GM20431 (cell line): Measurements from ENCODE around the gene KCNAB1.
"Not testable (repeated sequence)": the region's sequence is repeated elsewhere in the genome, so short reads cannot be mapped to it uniquely, and the experiment has no call there.

Source experiments
- in situ Hi-C: fragments of 300-500 bp; cut with MseI, MboI; formaldehyde crosslinking; loops from one replicate; pipeline ENCODE4 v1.15.0; 2020; ENCODE audit warnings: low sequenced_read_pairs; ENCODE audit not compliant: unreplicated experiment

KCNAB1 gene

DNA sequence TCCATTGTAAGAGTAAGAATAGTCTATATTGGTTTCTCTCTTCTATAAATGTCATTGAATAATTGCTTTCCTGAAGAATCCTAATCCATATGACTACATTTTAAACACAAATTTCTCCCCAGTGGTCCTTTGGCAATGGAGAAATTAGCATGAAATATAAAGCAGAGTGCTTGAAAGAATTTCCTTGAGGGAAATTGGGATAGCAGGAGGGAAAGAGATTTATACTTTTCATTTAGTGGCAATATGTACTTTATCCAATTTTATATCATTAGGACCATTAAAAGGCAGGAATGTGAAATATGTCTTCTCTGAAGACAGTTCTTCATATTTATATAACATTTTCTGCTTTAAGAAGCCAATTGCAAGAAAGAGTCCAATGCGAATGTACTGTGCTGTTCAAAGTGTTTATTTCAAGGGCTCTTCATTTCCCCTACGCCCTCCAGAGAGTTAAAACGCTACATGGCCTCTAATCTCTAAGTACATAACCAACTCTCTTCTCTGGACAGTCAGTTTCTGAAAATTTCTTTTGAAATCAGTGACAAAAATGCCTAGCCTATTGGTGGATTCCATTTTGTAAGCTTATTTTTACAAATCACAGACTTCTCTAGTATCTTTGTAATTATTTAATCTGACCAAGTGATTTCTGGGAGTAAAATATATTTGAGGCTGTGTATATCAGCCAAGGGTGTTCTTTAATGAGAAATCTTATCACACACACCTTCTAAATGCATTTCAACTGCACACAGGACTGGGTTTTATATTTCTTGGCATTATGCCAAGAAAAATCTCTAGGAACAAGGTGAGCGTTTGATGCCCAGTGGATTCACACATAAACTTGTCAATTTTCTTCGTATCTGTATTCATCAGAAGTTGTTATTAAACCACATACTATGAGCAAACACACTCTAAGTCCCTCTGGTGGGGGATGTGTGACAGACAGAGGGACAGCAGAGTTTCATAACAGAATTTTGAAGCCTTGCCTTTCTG is 51.2 kb downstream of the KCNAB1 start:
- in situ Hi-C loops: loop anchor here (25.0 kb wide), 2 partner anchors 216 to 341 kb away; no protein-coding TSS in a partner anchor

GRCh38 chr3:156172536-156172935 is 52.2 kb downstream of the KCNAB1 start:
- in situ Hi-C loops: loop anchor here (25.0 kb wide), 2 partner anchors 215 to 340 kb away; no protein-coding TSS in a partner anchor

DNA sequence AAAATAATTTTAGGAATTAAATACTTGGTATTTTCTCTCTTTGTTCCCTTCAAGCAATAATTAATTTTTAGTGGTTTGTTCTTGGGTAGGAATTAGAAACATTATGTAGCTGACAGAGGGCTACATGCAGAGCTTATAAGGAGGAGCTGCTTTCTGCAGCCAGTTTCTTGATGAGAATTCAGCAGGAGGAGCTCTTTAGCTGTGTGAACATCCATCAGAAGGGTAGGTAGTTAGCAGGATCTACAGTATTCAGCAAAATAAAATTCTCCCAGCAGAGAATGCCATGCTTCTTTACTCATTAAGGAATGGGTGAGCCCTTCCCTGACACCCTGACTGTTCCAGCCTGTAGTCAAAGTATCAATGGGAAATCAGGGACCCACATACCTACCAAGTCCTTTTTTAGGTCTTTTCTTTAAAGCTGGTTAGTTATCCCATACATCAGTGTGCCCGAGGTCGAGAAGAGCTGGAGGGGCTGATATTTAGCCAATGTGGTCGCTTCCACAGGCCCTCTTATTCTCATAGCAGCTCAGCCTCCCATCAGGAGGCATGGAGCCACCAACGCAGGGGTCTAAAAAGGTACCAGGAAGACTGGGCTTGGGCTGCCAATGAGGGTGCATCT is 54.0 kb downstream of the KCNAB1 start:
- in situ Hi-C loops: loop anchor here (25.0 kb wide), 2 partner anchors 213 to 338 kb away; no protein-coding TSS in a partner anchor

DNA sequence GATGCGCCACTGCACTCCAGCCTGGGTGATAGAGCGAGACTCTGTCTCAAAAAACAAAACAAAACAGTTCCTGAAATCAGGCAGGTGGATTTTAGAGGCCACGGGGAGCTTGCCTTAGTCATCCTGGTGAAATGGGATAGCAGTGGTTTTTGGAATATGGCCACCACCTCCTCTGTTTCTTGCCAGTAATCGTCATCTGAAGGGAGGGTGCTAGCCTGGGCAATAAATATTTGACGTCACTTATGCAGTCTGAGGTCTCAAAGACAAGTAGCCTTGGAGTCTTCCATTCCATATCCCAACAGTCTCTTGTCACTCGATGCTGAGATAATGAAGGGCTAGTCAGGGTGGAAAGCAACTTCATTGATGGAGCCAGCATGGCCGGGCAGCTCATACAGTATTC is 55.2 kb downstream of the KCNAB1 start:
- in situ Hi-C loops: no loop called here

- in situ Hi-C loops: no loop called here
These were observed 55.7 kb downstream of the KCNAB1 start for GRCh38 chr3:156176048-156176447.

- in situ Hi-C loops: no loop called here
These were observed 56.3 kb downstream of the KCNAB1 start for GRCh38 chr3:156176629-156177210.

DNA sequence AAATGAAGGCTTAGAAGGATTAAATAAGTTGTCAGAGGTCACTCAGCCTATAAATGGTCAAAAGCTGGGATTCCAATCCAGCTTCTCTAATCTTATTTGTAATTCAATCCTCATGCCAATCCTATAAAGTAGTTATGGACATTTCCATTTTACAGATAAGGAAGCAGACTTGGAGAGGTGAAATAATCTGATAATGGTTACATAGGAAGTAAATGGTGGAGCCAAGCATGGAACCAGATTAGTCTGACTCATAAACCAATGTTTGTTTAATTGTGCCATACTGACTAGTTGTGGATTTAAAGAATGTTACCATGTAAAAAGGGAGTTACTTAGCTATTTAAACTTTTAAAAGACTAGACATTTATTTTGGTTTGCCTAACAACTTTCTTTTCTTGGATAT is 59.7 kb downstream of the KCNAB1 start:
- in situ Hi-C loops: no loop called here

- in situ Hi-C loops: no loop called here
These were observed 61.1 kb downstream of the KCNAB1 start for GRCh38 chr3:156181509-156181908.

GRCh38 chr3:156183396-156183795 is 63.0 kb downstream of the KCNAB1 start:
- in situ Hi-C loops: no loop called here

- in situ Hi-C loops: no loop called here
These were observed 63.8 kb downstream of the KCNAB1 start for GRCh38 chr3:156184156-156184555.

DNA sequence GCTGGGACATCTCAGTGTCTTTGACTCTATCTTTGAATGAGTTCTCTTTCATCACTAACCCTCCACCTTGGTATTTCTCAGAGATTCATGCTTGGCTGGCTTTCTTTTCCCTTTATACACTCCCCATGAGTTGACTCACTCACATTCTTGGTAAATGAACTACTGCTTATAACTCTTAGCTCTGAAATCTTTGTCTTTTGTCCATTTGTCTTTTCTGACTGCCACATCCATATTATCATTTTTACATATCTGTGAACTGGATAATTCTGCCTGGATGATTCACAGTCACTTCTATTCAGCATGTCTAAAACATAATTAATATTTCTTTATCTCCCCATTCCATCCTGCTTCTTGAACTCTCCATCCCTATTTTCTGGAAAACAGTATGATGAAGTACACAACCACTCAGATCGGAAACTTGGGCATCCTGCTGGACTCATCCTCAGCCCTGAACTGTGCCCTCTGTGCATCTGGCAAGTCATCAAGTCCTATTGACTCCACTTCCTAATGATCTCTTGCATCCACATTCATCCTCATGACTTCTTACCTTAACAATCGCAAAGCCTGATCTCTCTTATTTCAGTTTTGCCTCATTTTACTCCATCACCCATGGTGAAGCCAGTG is 66.9 kb downstream of the KCNAB1 start:
- in situ Hi-C loops: no loop called here

DNA sequence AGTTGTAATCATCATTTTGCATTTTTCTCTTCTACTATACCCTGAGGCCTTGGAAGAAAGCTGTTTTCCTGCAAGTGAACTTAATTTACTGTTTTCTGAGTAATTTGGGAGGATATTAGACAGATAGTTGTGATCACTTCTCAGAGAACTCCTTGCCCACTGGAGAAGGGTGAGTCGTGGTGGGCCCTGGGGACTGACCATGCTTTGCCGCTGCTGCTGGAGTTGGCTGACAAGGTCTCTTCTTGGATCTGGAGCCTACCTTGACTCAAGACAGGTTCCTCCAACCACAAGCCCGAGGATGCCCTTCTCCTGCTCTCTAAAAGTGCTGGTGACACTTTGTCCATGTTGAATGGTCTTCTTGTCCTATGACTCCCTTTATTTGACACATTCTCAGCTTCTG is 68.4 kb downstream of the KCNAB1 start:
- in situ Hi-C loops: no loop called here

DNA sequence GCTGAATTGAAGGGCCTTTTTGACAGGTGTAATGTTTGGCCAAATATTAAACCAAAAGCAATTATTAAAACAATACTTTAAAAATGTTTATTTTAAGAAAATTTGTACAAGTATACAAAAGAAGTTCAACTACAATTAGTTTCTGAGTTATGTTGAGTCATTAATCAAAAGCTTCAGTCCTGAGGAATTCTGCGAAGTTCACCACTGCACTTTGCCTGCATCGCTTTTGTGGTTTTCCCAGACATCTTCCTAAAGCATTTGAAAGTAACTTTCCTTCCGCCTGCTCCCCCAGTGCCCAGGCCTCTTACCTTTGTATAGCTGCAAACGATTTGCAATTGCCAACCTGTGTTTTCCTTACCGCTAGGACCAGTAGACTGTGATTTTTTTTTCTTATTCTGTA is 69.5 kb downstream of the KCNAB1 start:
- in situ Hi-C loops: no loop called here

DNA sequence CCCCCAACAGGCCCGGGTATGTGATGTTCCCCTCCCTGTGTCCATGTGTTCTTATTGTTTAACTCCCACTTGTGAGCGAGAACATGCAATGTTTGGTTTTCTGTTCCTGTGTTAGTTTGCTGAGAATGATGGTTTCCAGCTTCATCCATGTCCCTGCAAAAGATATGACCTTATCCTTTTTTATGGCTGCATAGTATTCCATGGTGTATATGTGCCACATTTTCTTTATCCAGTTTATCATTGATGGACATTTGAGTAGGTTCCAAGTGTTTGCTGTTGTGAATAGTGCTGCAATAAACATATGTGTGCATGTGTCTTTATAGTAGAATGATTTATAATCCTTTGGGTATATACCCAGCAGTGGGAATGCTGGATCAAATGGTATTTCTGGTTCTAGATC is 74.6 kb downstream of the KCNAB1 start:
- in situ Hi-C loops: not testable (repeated sequence)

DNA sequence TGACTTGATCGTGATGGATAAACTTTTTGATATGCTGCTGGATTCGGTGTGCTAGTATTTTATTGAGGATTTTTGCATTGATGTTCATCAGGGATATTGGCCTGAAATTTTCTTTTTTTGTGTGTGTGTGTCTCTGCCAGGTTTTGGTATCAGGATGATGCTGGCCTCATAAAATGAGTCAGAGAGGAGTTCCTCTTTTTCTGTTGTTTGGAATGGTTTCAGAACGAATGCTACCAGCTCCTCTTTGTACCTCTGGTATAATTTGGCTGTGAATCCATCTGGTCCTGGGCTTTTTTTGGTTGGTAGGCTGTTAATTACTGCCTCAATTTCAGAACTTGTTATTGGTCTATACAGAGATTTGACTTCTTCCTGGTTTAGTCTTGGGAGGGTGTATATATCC is 76.8 kb downstream of the KCNAB1 start:
- in situ Hi-C loops: not testable (repeated sequence)

DNA sequence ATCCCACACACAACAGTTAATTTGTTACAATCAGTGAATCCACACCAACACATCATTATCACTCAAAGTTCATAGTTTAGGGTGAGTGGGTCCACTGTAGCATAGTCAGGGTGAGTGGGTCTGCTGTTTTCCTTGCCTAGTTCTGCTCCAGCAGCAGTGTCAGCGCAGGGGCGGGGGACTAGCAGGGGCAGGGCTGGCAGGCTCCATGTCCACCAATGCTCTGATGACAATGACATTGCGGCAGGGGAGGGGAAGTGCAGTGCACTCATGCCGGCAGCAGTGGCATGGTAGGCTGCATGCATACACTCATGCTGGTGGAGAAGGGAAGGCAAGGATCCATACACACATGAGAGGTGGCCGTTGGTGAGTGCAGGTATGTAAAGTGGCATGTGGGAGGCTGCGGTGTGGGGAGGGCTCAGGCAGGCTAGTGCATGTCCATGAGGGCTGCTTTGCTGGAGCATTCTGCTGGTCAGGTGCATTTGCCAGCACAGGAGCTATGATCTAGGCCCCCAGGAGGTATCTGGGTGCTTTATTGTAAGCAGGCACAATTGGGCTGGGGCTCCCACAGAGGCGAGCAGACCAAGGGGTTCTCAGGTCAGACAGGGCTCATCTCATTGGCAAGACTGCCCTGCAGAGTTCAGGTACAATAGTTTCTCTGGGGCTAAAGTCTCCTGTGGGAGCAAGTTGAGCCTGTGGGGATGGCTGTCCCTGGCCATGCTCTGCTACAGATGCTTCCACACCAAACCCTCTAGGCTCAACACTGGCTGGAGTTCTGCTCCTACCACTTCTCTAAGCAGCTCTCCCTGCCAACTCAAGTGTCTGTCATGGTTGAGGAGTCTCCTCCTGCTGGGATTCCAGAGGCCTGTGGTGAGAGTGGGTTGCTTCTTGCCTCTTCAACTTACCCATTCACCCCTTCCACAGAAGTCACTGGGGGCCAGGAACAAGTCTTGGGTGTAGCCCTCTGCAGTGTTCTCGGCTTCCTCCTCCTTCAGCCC is 81.3 kb downstream of the KCNAB1 start:
- in situ Hi-C loops: no loop called here

GRCh38 chr3:156206157-156206556 is 85.8 kb downstream of the KCNAB1 start:
- in situ Hi-C loops: no loop called here

- in situ Hi-C loops: no loop called here
These were observed 87.7 kb downstream of the KCNAB1 start for GRCh38 chr3:156207802-156208685.
